Activated naive CD4-positive, alpha-beta T cell treated with anti-CD3 and anti-CD28 coated beads, Interleukin-2, amount 50 U/mL, for 16 hours (primary cell): ENCODE measurements around the gene BHLHE41.

Source experiments
- DNase-seq: peaks from one replicate; pipeline ENCODE4 v3.0.0-alpha.2; 2020

The BHLHE41 gene

GRCh38 chr12:26124446-26125399 lies at the start of gene BHLHE41:
Gene BHLHE41, minus strand, starts transcription at chr12:26125037. Its CDS starts 258 bp downstream, at chr12:26124779.
- DNase-seq = peak; percentile 26

- no peak for DNase-seq
Measured at GRCh38 chr12:26172946-26173552, 48.2 kb upstream of the BHLHE41 start.

- DNase-seq = no peak
Measured at GRCh38 chr12:26172539-26172938, 47.7 kb upstream of the BHLHE41 start.

- no peak for DNase-seq
Measured at GRCh38 chr12:26172013-26172412, 47.2 kb upstream of the BHLHE41 start.

- no peak for DNase-seq
Measured at GRCh38 chr12:26164118-26164517, 39.3 kb upstream of the BHLHE41 start.

GRCh38 chr12:26162905-26163304 lies 38.1 kb upstream of the BHLHE41 start:
- no peak for DNase-seq

GRCh38 chr12:26162174-26162573 lies 37.3 kb upstream of the BHLHE41 start:
- no peak for DNase-seq

GRCh38 chr12:26158078-26158764 lies 33.4 kb upstream of the BHLHE41 start:
- DNase-seq = no peak

- DNase-seq = no peak
Measured at GRCh38 chr12:26157001-26157400, 32.2 kb upstream of the BHLHE41 start.

- no peak for DNase-seq
Measured at GRCh38 chr12:26156201-26156871, 31.5 kb upstream of the BHLHE41 start.

GRCh38 chr12:26153421-26154154 lies 28.8 kb upstream of the BHLHE41 start:
- DNase-seq = no peak

GRCh38 chr12:26152507-26153102 lies 27.8 kb upstream of the BHLHE41 start:
- DNase-seq = no peak

GRCh38 chr12:26150736-26151450 lies 26.1 kb upstream of the BHLHE41 start:
- DNase-seq = no peak

- DNase-seq = no peak
Measured at GRCh38 chr12:26149968-26150500, 25.2 kb upstream of the BHLHE41 start.

- no peak for DNase-seq
Measured at GRCh38 chr12:26148291-26148690, 23.5 kb upstream of the BHLHE41 start.

GRCh38 chr12:26143291-26143690 lies 18.5 kb upstream of the BHLHE41 start:
- no peak for DNase-seq

- no peak for DNase-seq
Measured at GRCh38 chr12:26138860-26139259, 14.0 kb upstream of the BHLHE41 start.

GRCh38 chr12:26136688-26137087 lies 11.9 kb upstream of the BHLHE41 start:
- DNase-seq = no peak

- no peak for DNase-seq
Measured at GRCh38 chr12:26135571-26135970, 10.7 kb upstream of the BHLHE41 start.

- DNase-seq = no peak
Measured at GRCh38 chr12:26135010-26135420, 10.2 kb upstream of the BHLHE41 start.

GRCh38 chr12:26134540-26134939 lies 9.7 kb upstream of the BHLHE41 start:
- DNase-seq = no peak
